NCI-H82 treated with DMSO at 0.1 percent for 48 hours (cell line): Measurements from ENCODE around the gene ANK3.

Experiments
- DNase-seq: peaks from one replicate; lab custom pipeline; 2025; ENCODE audit not compliant: unreplicated experiment; lab: John Stamatoyannopoulos, UW

ANK3 gene

DNA sequence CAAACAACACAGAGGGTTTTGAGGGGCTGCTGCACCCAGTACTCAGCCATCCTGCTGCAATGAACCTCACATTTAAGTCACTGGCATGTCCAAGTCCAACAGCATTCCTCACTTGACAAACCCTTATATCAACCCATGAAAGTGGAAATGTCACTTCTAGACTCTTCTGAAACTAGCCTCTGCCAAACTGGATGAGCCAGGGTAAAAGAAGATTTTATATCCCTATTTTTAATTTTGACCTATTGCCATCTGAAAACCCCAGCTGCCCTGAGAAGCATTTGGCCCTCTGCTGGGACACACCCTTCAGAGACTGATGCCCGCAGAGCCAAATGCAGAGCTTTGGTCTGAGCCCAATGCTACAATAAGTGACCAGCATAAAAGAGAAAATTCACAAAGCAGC, 201.1 kb downstream of the ANK3 start:
- no peak for DNase-seq

DNA sequence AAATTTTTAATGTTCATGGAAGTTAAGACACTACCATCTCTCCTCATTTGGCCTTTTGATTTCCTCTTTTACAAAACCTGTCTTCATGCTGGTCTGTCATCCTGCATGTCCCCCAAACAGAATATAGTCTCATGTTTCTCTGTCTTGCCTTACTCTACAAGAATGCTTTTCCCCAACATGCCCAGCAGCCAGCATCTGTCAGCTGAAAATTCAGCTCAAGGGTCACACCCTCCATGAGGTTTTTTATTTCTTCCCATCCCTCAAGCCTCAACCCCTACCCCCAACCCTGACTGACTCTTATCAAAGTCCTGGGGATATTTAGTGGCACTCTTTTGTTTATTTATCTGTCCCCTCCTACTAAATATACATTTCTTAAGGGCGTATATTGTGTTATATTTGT, 202.0 kb downstream of the ANK3 start:
- DNase-seq: no peak

DNA sequence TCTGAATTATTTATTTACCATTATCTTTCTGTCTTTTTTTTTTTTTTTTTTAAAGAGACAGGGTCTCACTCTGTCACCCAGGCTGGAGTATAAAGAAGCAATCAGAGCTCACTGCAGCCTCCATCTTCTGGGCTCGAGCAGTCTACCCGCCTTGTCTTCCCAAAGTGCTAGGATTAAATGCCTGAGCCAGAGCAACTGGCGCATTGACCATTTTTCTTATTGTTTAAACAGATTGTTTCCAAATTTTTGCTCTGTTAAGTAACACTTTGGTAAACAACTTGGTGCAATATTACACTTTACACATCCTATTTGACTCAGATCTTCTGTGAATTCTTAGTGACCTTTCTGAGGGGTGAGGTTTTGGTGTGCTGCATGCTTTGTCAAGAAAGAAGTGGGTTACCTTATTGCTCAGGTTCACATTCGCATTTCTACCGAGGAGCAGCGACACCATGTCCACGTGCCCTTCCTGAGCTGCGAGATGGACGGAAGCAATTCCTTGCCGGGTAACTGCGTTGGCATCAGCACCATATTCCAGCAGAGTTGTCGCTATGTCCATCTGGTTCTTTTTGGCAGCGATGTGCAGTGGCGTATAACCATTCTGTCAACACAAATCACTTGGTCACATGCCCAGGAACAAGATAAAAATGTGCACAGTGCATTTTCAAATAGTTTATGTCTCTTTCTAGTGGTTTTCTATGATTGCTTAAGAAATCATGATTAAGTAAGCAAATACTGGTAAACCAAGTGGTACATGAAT, 203.2 kb downstream of the ANK3 start:
- no peak for DNase-seq

DNA sequence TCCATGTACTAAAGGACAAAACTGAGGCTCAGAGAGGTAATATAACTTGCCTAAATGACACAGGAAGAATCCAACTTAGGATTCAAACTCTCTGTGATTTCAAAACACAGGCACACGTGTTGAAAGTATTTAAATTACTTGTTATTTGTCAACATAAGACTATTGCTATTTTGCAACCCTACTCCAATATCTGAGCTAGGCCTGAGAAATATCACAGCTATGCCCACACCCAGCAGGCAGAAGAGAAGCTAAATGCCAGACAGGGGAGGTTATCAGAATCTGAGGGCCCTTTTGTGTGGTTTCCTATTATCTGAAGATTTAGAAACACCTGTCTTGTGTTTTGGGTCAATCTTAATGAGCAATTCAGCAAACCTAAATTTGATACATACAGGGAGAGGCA, 204.3 kb downstream of the ANK3 start:
- no peak for DNase-seq

DNA sequence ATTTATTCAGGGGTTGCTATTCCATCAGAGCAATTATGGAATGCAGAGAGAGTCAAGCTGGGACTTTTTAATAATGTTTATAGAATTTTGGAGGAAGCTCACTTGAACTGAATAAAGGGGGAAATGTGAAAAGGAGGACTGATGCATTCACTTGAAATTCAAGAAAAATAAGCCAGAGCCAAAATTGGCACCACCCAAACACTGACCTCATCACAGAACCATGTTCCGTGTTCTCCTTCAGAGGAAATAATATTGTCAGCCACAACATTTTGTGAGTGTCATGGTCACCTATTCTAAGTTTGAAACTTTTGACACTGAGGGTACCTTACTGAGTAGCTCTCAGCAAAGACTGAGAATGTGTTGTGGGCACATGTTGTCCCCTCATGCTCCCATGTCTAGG, 207.0 kb downstream of the ANK3 start:
- DNase-seq: no peak

DNA sequence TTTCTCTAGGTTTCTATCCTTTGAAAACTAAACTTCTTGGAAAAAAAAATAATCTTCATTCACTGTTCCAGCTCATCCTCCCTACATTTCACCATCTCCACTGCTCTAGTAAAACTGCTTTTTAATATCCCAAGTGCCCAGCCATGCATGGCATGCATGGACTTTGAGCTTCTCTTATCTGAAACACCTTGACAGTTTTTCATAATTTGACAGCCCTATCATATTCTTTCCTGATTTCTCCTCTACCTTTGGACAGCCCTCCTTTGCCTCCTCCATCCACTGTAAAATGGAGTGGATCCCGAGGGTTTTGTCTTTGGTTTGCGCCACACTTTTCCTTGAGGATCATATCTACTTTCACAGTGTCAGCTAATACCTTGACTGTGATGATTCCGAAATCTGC, 212.8 kb downstream of the ANK3 start:
- no peak for DNase-seq

DNA sequence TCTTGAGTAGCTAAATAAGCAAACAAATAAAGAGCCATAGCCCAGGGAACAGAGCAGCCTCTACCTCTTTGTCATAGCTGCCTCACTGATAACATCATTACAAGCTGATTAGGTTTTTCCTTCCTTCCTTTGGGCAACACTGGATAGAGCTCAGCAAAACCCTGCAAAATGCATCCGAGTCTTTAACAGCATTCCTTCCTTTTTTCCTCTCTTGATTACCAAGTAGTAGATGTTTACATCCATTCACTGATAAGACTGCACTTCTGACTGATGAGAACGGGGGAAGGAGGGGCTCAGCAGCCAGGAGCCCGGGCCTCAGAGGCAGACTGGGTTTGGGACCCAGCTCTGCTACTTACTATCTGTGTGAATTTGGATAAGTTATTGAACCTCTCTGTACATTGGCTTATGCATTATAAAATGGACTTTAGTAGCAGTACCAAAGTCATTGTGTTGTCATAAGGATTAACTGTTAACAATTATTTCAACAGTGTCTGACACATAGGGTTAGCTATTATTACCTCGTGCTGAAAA, 214.2 kb downstream of the ANK3 start:
- DNase-seq: no peak

DNA sequence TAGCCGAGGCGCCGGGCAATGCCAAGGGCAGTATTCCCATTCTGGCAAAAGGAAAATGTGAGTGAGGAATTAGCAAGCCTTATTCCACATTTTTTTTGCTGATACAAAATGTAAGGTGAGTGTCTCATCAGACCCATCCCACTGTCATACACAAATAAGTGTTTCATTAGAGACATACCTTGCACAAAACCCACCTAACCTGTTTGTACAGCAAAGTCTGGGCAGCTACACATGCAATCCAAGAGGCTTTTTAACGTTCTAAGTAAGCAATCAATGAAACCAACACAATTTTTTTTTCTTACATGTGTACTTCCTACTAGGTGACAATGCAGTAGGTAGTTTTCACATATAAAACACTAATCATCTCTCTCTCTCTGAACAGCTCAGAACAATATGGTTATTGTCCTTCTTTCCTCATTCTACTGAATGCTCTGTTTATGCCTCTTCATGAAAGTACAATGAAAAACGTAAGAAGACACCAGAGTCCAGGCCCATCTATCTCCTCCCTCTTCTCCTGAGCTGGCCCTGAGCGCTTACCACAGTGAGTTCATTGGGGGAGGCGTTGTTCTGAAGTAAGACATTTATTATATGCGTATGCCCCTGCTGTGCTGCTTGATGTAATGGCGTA, 217.2 kb downstream of the ANK3 start:
- no peak for DNase-seq

DNA sequence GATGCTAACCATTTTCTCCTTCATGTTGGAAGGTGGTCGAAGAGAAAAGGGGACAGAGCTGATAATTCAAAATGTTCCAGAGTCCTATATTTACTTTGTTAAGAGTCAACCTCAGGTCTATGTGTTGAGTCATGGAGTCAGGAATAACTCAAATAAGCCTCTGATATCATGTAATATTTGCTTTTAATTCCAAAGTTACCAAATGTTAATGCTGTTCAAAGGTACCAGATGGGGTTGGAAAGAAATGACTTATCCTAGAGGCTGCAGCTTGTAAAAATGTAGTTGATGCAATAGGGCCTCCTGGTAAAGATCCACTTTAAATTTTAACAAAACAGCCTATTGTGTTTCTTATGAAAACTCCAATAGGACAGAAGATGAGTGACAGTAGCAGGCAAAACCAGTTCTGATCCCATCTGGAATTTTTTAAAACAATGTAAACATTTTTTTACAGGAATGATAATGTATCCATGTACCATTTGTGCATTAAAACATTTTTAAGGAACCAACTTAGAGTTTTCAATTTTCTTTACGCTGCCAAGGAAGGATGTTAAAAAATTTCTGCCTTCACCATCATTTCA, 218.2 kb downstream of the ANK3 start:
- no peak for DNase-seq

DNA sequence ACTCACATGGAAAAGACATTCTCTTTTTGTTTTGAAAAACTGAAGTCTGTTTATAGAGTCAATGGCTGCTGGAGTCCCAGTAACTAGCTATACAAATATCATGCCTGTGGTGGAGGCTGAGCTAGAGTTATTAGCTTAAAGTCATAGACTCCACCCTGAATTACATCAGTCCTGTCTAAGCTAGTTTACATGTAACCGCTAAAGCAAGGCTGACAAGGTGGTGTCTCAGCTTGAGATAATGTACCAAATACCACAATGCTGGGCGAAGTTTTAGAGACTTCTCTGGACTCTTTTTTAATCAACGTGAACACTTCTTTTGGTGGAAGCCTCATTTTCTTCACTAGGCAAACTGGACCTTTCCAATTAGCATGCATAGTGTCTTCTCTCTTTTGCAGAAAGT, 219.4 kb downstream of the ANK3 start:
- DNase-seq: no peak

DNA sequence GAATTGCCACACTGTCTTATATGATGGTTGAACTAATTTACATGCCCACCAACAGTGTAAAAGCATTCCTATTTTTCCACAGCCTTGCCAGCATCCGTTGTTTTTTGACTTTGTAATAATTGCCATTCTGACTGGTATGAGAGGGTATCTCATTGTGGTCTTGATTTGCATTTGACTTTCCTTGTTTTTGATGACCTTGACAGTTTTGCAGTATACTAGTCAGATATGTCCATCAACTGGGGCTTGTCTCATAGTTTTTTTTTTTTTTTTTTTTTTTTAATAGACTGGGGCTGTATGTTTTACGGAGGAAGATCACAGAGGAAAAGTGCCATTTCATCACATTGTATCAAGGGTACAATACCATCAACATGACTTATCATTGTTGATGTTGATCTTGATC, 220.6 kb downstream of the ANK3 start:
- no peak for DNase-seq

DNA sequence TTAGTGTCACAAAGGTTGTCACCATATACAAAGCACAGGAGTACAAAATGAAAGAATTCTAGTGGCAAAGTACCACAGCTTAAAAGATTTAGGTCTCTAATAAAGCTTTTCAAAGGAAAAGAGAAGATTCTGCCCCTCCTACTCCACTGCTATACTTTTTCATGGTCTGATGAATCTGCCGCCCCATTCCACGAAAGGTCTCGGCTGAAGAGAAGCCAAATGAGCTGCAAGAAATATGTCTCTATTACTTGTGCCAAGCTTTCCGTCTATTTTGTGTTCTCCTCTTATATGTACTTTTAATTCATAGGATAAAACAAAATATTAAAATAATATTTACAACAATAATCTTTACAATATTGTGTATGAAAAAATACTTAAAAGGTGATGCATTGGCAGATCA, 222.6 kb downstream of the ANK3 start:
- DNase-seq: no peak

DNA sequence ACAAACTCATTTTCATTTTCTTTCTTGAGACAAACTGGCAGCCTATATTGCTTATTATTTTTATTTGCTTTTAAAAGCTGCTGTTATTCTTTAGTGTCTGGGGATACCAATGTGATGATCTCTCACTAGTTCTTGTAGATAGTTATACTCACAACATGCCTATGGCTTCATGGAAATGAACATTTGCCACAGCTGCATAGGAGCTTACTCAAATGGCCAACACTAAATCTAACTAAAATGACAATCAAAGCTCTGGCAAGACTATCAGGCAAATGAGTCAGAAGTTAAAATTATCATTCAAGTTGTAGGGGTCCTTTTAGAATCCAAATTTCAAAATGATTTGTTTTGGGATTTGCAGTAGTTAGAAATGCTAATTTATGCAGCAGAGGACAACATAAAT, 225.9 kb downstream of the ANK3 start:
- no peak for DNase-seq

DNA sequence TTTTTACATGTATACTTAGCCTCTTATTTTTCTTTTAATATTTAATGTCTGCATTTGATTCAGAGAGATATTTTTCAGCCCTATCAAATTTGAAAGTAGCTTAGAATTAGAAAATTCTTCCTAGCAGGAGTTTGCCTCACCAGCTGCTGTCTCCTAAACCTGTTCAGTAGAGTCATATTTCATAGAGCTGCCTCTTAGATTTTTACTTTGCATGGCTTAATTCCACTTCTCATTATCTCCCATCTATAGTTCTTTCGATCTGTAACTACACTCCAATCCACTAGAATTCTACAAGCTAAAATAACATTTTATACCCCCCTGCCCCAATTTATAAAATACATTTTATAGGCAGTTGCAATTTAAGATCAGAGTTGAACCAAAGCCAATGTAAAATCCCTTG, 227.0 kb downstream of the ANK3 start:
- no peak for DNase-seq

DNA sequence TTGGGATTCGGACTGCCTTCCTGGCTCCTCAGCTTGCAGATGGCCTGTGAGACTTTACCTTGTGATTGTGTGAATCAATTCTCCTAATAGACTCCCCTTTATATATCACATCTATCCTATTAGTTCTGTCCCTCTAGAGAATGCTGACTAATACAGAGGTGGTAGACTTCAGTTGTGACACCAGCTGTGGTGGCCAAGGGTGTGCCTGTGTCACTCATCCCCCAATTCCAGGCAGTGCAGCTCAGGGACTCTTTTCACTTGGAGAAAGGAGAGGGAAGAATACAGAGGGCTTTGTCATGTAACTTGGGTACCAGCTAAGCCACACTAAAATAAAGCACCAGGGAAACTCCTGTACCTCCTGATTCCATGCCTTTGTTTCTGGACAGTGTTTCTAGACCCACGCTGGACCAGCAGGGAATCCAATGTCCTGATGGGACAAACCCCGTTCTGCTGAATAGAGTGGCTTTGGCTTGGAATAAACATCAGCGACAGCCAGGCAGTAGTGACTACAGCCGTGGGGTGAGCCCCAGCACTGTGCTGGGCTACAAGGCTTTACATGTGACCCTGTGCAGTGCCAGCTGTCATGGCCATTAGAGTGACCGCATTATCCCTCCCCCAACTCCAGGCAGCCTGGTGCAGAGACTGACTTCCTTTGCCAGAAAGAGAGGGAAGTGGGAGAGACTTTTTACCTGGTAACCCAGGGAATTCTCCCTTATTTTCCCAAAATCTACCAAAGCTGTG, 233.6 kb downstream of the ANK3 start:
- no peak for DNase-seq

DNA sequence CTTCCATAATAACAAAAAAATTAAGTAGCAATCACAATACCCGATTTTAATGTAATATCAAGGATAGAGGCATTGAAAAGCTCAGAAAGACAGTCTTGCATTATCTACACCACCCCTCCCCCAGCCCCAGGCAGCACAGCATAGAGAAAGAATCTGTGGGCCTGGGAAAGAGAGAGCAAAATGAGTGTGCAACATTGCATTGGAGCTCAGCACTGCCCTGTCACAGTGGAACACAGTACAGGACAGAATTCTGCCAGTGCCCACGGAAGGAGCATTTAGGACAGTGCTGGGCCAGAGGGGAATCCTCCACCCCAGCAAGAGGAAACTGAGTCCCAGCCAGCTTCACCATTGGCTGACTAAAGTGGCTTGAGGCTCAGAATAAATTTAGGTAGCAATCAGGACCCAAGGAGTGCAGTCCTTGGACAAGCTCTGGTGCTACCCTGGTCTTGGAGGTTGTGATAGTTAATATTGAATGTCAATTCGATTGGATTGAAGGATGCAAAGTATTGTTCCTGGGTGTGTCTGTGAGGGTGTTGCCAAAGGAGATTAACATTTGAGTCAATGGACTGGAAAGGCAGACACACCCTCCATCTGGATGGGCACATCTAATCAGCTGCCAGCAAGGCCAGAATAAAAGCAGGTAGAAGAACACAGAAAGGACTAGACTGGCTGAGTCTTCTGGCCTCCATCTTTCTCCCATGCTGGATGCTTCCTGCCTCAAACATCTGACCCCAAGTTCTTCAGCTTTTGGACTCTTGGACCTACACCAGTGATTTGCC, 234.4 kb downstream of the ANK3 start:
- no peak for DNase-seq

DNA sequence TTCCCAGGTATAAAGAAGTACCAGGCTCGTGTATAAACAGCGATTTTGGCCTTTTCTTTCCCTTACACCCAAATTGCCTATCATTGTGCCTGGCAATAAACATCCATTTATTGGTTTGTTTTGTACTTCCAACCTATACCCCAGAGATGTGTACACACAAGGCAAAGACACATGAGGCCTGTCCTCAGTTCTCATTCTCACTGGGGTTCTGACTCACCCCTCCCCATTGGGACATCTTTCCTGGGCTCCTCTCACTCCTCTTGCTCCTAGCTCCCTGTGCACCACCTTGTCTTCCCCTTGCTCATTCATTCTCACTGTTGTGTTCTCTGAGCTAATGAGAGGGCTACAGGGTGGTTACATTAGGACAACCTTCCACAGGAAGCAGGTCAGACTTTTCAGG, 240.7 kb downstream of the ANK3 start:
- DNase-seq: no peak

DNA sequence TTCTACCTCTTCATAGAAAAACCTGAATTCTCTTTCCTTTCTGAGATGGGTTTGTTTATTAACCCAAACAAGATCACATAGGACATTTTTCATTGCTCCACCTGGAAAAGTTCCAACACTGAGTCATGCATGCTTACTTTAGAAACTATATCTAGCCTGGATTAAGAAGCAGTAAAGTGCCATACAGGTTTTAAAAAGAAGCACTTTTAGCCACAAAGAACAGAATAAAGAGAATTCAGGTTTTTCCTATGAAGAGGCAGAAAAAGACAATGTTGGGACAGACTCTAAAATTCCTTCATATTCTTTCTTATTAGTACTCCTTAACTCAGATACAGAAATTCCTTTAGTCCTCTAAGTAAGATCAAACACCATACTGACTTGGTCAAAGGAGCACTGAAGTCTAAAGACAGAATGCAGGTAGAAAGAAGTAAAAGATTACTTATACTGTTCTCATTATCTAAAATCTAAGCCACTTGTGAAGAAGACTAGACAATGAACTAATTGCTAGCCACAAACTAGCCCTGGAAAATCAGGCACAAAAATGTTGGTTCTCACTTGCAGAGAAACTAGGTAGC, 241.3 kb downstream of the ANK3 start:
- no peak for DNase-seq

DNA sequence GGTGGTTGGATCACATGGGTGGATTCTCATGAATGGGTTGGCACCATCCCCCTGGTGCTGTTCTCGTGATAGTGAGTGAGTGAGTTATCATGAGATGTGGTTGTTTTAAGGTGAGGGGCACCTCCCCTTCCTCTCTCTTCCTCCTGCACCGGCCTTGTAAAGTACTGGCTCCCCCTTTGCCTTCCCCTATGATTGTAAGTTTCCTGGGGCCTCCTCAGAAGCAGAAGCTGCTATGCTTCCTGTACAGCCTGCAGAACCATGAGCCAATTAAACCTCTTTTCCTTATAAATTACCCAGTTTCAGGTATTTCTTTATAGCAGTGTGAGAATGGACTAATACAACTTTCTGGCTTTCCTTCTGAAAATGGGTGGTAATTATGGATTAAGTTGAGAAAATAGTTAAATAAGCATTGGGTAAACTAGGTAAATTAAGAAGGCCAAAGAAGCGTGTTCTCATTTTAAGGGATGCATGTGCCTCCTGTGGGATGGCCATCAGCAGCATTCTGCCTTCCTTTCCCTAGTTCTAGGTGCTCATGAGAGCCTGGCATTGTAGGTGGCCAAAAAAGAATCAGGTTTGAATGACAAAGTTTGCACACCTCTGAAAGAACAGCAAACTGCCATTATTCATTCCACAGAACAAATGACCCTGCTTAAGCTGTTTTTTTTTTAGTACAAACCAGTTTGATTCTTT, 242.0 kb downstream of the ANK3 start:
- no peak for DNase-seq

DNA sequence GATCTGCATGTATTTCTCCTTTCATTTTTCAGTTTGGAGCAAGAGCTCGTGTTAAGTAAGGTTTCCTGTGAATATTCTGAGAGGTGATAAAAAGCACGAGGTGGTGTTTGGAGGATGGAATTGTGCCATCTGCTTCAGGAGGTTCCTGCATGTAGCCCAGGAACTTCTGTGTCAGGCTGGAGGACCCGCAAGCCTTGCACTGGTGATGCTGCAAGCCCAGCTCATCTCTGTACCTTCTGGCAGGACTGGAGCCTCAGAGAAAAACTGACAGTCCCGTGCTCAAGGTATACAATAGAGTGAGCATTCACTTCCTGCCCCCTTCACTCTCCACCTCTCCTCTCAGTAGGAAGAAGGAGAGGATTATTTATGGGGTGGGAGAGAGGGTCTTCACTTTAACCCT, 242.7 kb downstream of the ANK3 start:
- no peak for DNase-seq
